Measurements from ENCODE around the gene CCNL2. TPM values are rescaled to one million over a fixed set of nuclear protein-coding genes. Genes with fewer than 3 reads are reported as not detected.
"Not testable (repeated sequence)": the region's sequence is repeated elsewhere in the genome, so short reads cannot be mapped to it uniquely, and the experiment has no call there.

CCNL2 gene
- total RNA-seq, 1 donor from 2014 or later = 44.2 TPM

DNA sequence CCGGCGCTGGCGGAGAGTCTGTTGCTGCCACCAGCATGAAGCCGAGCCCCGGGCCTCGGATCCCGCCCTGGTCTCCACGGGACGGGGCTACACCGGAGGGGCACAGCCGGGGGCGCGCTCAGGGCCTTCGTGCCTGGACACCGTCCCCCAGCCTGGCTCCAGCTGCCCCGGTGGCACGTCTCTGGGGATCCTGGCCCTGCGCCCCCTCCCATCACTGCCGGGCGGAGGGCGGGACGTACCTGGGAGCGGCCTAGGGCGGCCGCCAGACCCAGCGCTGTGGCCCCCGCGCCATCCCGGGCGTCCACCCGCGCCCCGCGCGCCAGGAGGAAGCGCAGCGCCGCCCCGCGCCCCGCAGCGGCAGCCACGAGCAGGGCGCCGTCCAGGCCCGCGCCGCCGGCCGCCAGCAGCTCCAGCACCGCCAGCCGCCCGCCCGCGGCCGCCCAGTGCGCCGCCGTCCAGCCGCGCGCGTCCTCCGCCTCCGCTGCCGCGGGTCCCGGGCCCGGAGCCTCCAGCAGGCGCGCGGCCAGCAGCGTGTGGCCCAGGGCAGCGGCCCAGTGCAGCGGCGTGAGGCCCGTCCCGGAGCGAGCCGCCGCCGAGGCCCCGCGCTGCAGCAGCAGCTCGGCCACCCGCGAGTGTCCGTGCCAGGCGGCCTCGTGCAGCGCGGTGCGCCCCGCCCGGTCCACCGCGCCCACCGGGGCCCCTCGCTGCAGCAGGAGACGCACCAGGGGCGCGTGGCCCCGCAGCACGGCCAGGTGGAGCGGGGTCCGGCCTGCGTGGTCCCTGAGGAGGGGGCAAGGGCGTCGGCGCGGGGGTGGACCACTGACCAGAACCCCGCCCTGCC, 20.9 kb upstream of the CCNL2 start:
- peak in 1 of 2 donors; percentile 38 for DNase-seq (ENCODE audit: low read depth in 2 of 2)

DNA sequence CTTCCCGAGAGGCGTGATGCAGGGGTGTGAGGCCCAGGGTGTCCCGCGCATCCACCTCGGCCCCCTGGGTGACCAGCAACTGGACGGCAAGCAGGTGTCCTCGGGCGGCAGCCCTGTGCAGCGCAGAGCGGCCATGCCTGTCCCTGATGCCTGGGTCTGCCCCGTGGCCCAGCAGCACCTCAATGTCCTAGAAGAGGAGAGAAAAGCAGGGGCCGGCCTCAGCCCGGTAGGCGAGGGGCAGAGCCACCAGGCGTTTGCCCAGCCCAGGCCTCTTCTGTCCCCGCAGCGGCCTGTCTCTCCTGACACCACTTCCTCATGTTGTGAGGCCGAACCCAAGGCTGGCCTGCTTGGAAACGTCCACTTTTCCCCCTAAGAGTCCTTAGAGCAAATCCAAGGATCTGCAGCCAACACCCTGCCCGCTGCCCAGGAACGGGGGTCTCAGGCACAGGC, 20.3 kb upstream of the CCNL2 start:
- no peak for DNase-seq (ENCODE audit: low read depth in 2 of 2)

DNA sequence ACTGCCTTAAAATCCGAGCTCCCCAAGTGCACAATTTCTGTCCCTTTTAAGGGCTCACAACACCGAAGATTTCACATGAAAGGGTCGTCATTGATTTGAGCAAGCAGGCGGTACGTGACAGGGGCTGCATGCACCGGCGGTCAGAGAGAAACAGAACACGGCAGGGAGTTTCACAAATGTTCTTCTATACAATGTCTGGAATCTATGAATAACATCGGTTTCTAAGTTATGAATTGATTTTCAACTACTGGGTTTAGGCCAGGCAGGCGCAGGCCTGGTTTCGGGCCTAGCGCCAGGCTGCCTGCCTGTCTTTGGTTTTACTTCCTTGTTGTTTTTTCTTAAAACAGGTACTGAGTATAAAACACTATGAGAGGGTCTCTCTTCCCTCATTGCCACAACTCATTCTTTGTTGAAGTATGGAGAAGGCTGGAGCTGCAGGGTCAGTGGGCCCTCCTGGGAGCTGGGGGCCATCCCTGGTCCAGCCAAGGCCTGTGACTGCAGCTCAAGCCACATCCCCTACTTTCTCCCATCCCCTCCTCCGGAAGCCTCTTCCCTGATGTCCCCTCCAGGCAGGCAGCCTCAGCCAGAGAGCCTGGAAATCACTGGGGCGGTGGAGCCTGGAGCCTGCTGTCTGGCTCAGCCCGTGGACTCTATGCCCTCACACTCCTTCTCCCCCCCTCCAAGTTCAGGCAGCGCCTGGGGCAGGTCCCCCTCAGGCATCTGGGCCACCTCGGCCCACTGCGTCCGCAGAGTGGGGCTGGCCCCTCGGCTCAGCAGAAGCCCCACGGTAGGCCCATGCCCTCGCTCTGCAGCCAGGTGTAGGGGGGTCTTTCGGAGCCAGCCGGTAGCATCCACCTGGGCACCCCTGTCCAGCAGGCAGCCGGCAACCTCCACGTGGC, 19.6 kb upstream of the CCNL2 start:
- no peak for DNase-seq (ENCODE audit: low read depth in 2 of 2)

DNA sequence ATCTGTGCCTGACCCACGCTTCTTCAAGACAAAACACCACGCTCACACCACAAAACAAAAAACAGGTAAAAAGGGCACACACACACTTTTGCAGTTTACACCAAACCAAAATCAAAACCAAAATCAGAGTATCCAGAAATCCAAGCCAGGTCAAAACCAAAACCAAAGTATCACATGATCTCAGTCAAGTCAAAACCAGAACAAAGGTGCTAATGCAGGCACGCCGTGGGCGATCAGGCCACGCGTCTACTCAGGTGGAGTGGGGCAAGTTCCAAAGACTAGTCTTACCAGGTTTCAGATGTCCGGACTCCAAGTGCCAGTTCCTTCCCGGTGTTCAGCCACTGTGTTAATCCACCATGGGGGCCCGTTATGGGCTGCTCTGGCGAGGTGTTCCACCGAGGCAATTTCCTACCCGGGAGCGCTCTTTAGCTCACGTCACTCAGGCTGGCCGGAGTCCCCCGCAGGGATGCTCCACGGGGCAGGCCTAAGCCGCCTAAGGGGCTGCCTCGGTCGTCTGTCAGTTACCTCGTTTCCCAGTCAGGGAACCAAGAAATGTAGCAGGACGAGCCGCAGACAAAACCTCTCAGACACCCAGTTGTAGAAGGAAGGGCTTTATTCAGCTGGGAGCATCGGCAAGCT, 18.8 kb upstream of the CCNL2 start:
- not testable (repeated sequence) for DNase-seq (ENCODE audit: low read depth in 2 of 2)

DNA sequence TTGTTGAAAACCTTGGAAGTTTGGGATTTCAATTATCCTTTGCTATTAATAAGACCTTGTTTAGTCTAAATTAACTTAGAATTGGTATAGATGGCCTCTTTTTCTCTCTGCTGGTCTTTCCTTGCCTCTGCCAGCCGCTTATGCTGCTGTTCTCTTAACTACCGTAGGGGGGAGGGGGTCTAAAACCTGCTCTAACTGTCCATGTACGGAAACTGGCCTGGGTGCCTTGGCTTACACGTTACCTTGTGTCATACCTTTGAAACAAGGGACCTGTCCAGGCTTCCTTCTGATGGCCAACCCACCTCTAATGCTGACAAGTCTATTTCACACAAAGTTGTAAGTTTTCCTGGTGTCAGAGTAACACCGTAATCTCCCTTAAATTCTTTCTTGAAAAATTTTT, 18.3 kb upstream of the CCNL2 start:
- not testable (repeated sequence) for DNase-seq (ENCODE audit: low read depth in 2 of 2)

DNA sequence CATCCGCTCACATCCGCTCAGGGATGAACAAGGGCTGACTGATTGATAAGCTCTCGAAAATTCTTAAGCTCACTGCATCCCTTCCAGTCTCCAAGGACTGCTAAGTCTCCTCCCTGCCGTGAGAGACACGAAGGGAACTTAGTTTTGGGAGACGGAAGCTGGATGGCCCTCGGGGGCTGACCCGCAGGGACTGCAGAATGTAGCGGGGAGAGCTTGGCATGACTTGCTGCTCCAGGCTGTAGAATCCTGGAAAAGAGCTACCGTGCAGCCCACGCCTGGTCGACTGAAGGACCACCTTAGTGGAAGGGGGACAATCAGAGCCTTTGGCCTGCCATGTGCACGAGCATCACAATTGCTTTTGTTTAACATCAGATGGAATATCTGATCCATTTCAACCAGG, 16.6 kb upstream of the CCNL2 start:
- DNase-seq (ENCODE audit: low read depth in 2 of 2) = no peak

DNA sequence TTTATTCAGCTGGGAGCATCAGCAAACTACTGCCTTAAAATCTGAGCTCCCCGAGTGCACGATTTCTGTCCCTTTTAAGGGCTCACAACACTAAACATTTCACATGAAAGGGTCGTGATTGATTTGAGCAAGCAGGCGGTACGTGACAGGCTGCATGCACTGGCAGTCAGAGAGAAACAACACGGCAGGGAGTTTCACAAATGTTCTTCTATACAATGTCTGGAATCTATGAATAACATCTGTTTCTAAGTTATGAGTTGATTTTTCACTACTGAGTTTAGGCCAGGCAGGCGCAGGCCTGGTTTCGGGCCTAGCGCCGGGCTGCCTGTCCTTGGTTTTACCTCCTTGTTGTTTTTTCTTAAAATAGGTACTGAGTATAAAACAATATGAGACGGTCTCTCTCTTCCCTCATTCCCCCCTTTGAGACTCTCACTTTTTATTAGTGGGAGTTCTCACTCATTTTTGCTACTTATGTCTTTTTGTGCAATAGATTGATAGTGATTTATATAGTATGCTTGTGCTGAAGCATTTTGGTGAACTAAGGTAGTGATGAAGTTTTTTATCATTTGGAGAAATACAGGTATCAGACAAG, 13.3 kb upstream of the CCNL2 start:
- DNase-seq (ENCODE audit: low read depth in 2 of 2) = not testable (repeated sequence)

DNA sequence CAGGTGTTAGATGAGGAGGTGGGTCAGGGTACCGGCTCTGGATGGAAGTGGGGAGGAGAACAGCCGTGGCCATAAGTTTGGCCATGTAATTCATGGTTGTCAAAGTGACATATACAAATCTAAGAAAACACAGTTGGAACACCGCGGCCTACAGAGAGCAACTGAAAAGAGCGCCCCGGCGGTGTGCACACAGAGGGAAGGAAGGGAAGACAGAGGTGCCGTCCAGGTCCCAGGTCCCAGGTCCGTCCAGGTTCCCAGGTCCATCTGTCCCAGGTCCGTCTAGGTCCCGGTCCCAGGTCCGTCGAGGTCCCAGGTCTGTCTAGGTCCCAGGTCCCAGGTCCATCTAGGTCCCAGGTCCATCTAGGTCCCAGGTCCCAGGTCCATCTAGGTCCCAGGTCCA, 12.5 kb upstream of the CCNL2 start:
- DNase-seq (ENCODE audit: low read depth in 2 of 2) = no peak

DNA sequence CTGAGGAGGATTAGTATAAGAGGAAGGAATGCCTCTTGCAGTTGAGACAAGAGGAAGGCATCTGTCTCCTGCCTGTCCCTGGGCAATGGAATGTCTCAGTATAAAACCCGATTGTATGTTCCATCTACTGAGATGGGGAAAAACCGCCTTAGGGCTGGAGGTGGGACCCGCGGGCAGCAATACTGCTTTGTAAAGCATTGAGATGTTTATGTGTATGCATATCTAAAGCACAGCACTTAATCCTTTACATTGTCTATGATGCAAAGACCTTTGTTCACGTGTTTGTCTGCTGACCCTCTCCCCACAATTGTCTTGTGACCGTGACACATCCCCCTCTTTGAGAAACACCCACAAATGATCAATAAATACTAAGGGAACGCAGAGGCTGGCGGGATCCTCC, 11.1 kb upstream of the CCNL2 start:
- DNase-seq (ENCODE audit: low read depth in 2 of 2) = not testable (repeated sequence)

DNA sequence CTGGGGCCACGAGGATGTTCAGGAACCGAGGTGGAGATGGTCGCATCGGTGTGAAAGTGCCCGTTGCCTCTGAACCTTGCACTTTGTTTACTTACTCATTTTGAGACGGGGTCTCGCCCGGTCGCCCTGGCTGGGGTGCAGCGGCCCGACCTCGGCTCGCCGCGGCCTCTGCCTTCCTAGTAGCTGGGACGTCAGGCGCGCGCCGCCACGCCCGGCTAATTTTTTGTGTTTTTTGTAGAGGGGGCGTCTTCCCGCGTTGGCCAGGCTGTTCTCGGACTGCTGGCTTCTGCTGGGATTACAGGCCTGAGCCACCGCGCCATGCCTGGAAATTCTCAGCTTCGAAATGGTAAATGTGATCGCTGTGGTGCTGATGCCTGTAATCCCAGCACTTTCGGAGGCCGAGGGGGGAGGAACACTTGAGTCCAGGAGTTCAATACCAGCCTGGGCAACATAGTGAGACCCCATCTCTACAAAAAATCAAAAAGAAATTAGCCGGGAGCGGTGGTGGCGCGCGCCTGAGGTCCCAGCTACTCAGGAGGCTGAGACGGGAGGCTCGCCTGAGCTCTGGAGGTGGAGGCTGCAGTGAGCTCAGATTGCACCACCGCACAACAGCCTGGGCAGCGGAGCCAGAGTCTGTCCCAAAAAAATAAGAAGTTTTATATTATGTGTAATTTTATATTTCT, 8.6 kb upstream of the CCNL2 start:
- peak in 1 of 2 donors; percentile 70 for DNase-seq (ENCODE audit: low read depth in 2 of 2)

DNA sequence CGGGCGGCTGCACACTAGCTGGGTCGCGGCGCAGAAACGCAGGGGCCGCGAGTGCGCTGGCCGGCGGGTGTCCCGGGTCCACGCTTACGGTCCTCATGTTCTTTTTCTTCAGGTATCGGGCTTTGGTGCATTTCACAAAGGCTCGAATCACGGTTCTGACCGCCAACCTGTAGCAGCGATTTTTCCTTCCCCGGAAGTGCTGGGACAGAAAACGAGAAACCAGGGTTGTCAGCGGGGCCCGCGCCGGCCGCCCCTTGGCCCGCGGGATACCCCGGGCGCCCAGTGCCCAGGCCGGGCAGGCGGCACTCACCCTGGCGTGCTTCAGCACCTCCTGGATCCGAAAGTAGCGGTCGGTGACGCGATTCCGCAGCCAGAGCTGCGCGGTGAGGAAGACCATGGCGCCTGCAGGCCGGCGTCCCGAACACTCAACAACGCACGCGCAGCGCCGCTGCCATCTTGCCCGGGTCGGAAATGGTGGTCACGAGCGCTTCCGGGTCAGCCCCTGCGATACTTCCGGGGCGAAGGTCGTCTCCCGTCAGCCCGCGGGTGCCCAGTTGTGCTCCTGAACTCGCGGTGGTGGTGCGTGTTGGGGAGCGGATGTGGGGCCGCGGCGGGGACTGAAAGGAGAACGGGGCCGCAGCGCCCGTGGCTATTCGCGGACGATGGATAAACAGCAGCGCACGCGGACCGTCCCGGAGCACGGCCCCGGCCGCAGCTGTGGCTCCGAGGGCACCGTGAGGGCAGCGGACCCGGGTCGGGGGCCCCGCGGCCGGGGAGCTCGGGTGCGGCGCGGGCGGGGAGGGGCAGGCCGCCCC, 7.9 kb upstream of the CCNL2 start, which contains the start of gene MRPL20:
MRPL20 (minus strand) TSS at position 473 of the 815 bp plus-strand sequence; CDS start at position 397, 76 bp downstream.
- DNase-seq (ENCODE audit: low read depth in 2 of 2) = peak; percentile 80 to 92

DNA sequence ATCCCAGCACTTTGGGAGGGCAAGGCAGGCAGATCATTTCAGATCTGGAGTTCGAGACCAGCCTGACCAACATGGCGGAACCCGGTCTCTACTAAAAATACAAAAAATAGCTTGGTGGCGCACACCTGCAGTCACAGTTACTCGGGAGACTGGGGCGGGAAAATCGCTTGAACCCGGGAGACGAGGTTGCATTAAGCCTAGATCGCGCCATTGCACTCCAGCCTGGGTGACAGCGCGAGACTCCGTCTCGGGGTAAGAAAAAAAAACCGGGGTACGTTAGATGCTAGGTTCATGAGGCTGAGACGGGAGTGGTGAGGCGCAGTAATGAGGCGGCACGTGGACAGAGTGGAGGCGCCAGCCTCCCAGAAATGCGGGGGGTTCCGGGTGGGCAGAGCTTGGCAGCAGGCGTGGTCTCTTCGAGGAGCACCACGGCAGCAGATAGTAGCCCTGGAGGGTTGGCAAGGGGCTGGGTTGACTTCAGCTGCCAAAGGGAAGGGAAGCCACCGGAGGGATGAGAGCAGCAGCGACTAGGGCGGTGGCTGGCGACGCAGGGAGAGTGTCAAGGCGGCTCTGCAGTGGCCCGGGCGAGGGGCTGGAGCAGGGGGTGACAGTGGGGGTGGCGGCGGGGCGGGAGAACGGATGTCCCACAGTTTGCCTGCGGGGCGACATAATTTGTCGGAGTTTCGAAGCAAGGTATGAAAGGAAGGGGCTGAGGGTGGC, 7.1 kb upstream of the CCNL2 start:
- DNase-seq (ENCODE audit: low read depth in 2 of 2) = no peak

DNA sequence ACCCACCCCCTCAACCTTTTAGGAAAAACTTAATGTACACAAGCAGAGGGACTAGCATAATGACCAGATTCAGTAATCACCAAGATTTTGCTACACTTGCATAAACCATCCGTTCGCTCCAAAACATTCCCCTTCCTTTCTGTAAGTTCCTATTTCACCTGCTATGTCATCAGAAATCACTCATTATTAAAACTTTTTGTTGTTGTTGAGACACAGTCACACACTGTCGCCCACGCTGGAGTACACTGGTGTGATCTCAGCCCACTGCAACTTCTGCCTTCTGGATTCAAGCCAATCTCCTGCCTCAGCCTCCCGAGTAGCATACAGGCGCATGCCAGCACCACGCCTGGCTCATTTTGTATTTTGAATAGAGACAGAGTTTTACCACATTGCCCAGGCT, 4.5 kb upstream of the CCNL2 start:
- DNase-seq (ENCODE audit: low read depth in 2 of 2) = no peak

DNA sequence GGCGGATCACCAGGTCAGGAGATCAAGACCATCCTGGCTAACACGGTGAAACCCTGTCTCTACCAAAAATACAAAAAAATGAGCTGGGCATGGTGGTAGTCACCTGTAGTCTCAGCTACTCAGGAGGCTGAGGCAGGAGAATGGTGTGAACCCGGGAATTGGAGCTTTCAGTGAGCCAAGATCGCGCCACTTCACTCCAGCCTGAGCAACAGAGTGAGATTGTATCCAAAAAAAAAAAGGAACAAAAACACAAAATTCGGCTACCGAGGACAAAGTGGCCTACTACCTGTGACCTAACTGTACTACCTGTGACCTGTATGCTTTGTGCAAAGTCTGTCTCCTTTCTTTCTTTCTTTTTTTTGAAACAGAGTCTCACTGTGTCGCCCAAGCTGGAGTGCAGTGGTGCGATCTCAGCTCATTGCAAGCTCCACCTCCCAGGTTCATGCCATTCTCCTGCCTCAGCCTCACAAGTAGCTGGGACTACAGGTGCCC, 3.8 kb upstream of the CCNL2 start:
- not testable (repeated sequence) for DNase-seq (ENCODE audit: low read depth in 2 of 2)

DNA sequence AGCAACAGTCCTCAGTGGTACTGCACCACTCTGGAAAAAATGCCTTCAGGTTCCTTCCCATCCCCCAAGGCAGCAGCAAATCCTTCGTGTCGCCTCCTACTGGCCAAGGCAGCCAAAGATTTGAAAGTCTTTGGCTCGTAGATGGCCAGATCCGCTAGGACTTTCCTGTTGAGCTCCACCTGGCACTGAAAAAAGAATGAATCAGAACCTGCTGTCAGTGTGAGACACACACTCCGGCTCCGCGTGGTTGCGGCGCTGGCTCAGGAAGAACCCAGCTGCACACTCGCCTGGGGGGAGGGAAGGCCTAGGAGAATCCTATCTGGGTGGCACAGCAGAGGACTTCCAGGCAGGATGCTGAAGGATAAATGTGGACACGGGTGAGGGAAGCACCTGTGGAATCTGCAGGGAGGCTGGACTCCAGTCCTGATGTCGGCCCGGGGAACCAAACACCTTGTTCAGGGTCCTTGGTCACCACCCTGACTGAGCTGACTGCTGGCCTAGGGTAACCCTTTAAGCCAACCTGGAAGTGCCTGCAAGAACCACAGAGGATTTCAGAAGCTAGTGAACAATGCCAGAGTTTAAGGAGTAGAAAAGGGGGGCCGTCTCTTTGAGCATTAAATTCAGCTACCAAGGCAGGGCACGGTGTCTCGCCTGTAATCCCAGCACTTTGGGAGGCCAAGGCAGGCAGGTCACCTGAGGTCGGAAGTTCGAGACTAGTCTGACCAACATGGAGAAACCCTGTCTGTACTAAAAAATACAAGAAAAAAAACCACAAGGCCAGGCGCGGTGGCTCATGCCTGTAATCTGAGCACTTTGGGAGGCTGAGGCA, 3.2 kb upstream of the CCNL2 start:
- DNase-seq (ENCODE audit: low read depth in 2 of 2) = peak; percentile 49 to 83

DNA sequence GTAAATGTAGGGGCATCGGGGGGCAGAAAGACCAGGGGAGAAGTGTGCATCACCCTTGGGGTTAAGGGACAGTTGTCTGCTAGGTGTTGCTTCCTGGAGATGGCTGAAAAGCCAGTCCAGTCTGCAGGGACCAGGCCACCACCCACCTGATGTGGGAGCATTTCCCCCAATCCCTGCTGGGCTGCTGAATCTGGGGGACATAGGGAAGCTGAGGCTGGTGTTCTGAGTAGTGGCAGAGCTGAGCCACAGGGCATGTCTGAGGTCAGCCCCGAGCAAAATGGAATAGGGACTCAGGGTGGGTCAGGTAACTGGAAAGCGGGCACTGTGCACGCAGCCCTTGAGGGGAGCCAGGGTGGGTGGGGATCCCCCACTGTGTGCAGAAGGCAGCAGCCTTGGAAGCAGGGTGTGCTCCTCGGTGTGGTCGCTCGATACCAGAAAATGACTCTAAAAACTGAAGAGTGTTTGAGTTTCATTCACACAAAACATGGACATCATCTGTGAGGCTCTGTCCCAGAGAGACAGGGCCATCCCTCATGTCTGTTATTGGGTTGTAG, 2.4 kb upstream of the CCNL2 start:
- DNase-seq (ENCODE audit: low read depth in 2 of 2) = no peak

DNA sequence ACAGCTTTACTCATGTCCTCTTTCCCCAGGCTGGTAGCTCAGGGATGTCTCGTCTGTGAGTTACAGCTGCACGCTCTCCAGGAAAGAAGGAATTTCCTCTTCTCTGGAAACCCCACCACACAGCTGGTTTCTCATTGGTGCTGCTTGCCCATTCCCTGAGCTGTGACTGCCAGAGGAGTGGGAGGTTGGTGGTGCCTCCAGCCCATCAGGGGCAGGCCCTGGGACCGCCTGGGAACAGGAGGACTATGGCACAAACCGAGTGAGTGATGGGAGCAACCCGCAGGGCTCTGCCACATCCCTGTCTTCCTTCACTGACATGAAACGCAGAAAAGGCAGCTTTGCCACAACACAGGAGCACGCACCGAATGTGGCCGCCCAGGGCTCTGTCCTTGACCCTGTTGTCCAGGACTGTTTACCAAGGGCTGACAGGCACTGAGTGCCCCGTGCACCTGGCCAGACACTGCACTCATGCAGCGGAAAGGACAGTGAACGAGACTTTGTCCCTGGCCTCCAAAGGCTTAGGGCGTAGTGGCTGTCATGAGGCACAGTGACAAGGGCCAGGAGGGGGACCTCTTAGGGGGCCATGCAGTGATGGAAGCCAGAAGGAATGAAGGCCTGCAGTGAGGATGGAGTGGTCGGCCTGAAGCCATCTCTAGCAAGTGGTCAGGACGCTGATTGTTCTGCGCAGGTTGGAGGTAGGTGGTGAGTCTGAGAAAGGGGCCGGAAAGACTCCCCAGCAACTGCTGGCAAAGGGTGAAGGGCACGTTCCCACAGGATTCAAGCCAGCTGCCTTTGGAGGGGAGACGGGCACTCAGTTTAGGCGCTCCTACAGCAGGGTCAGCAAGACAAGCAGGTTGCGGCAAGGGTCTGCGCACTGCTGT, 1.7 kb upstream of the CCNL2 start:
- DNase-seq (ENCODE audit: low read depth in 2 of 2) = peak in 1 of 2 donors; percentile 27
